ENCODE measurements around the gene ISCU.

Gene ISCU

GRCh38 chr12:108603743-108604142 is 41.3 kb downstream of the ISCU start:
- no peak for DNase-seq (ENCODE audit: low spot score)

DNA sequence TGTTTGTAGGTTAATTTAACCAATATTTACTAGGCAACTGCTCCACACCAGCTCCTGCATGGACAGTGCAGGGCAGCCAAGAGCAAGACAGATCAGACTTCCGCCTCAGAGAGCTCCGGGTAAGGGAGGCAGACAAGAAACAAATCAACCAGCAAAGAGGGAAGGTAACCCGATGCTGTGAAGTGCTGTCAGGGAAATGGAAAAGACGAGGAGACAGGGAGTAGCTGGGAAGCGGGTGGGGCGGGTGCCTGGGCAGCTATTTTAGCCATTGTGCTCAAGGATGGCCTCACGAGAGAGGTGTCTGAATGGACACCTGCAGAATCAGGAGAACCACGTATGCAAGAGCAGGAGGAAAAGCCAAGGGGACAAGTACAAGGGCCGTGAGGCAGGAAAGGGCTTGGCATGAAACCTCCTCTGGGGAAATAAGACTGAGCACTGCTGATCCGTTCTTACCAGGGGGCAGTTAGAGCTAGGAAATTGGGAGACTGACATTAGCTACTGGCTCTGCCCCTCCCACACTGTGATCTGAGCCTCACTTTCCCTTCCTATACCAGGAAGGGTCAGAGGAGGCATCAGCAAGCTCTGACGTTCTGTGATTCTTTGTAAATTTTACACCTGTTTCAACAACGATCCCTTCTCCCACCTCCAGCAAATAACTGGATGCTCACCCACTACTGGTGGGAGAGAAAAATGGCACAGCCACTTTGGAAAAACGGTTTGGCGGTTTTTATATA is 42.0 kb downstream of the ISCU start:
- DNase-seq (ENCODE audit: low spot score) = no peak

DNA sequence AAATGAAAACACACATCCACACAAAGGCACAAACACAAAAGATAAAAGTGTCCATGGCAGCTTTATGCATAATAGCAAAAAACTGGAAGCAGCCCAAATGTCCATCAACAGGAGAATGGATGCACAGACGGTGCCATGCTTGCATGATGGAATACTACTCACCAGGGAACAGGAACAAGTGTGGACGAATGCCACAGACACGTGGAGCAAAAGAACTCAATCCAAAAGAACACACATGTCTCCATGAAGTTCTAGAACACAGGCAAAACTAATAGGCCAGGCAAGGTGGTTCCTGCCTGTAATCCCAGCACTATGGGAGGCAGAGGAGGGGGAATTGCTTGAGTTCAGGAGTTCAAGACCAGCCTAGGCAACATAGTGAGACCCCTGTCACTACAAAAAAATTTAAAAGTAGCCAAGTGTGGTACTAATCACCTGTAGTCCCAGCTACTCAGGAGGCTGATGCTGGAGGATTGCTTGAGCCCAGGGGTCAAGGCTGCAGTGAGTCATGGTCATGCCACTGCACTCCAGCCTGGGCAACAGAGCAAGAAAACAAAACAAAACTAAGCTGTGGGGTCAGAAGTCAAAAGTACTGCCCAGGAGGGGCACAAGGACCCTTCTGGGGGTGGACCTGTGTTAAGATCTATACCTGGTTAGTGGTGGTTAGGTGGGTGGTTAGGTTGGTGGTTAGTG is 42.7 kb downstream of the ISCU start:
- DNase-seq (ENCODE audit: low spot score) = no peak

GRCh38 chr12:108605690-108606406 is 43.5 kb downstream of the ISCU start:
- no peak for DNase-seq (ENCODE audit: low spot score)

- DNase-seq (ENCODE audit: low spot score) = no peak
These were observed 44.1 kb downstream of the ISCU start for GRCh38 chr12:108606492-108606891.

DNA sequence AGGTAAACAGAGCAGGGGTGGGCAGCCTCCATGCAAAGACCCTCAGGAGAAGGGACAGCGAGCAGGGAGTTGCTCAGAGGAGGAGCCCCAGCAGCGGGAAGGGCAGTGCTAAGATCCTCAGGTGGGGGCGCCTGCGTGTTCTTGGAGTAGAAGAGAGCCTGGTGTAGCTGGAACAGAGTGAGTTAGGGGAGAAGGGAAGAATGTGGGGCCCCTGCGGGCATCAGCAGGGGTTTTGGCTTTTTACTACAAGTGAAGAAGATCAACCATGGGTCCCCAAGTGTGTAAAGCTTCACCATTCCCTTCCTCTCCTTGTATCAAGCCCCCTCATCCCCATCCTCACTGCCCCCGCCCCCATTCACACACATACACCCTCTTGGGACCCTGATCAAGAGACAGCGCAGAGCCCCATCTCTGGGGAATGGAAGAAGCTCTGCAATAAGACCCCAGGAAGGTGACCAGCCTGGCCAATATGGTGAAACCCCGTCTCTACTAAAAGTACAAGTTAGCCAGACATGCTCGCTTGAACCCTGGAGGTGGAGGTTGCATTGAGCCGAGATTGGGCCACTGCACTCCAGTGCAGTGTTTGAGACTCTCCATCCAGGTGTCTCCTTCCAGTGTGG is 45.7 kb downstream of the ISCU start:
- DNase-seq (ENCODE audit: low spot score) = no peak

GRCh38 chr12:108608616-108609015 is 46.2 kb downstream of the ISCU start:
- no peak for DNase-seq (ENCODE audit: low spot score)

- DNase-seq (ENCODE audit: low spot score) = no peak
These were observed 47.3 kb downstream of the ISCU start for GRCh38 chr12:108609537-108610335.

DNA sequence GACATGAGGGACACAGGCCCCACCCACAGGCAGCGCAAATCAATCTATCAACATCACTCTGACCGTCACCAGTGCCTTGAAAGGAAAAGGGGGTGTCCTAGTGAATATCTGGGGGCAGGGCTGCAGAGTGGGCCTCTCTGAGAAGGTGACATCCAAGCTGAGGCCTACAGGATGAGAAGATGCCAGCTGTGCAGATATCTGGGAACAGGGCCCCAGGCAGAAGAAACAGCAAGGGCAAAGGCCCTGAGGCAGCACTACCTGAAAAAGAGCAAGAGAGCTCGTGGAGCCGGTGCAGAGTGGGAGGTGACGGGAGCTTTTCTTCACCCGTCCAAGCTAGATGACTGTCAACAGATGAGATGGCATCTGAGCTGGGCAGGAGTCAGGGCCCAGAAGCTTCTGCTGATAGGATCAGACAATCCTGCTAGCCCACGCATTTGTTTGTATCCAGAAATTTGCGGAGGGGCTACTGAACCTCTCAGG is 48.0 kb downstream of the ISCU start:
- DNase-seq (ENCODE audit: low spot score) = no peak

GRCh38 chr12:108610856-108611605 is 48.6 kb downstream of the ISCU start:
- no peak for DNase-seq (ENCODE audit: low spot score)

DNA sequence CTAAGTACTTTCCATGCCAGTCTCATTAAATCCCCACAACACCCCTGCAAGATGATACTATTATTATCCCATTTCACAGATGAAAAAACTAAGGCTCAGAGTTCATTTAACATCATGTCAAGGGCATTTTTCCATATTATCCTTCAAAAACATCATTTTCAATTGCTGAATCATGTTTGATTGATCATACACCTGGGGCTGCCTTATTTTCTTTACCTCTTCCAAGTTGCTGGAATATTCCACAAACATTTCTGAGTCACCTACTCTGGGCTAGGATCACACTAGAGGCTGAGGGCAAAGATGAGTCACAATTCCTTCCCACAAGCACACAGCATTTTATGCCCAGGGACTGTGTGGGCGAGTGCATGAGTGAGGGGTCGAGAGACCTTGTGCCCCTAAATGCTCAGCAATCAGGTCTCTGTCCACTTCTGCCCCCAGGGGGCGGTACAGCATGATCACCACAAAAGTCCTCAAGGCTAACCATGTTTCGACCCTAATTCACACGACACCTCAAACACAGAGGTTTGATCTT is 49.6 kb downstream of the ISCU start:
- DNase-seq (ENCODE audit: low spot score) = peak; percentile 45

DNA sequence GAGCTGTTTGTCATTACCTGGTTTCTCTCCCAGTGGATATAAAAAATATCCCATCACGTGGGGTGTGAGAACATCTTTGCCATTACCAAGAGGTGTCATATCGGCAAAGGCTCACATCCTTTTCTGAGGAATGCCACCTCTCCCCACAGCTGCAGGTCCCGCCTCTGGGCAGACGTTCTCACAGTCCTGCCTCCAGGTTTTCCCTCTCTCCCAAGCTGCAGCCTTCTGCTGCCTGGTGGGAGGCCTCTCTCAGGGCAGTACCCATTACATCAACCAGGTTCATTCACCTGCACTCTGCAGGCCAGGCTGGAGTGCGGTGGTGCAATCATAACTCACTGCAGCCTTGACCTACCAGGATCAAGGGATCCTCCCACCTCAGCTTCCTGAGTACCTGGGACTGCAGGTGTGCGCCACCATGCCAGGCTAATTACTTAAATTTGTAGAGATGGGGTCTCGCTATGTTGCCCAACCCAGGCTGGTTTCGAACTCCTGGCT is 50.4 kb downstream of the ISCU start:
- DNase-seq (ENCODE audit: low spot score) = no peak

DNA sequence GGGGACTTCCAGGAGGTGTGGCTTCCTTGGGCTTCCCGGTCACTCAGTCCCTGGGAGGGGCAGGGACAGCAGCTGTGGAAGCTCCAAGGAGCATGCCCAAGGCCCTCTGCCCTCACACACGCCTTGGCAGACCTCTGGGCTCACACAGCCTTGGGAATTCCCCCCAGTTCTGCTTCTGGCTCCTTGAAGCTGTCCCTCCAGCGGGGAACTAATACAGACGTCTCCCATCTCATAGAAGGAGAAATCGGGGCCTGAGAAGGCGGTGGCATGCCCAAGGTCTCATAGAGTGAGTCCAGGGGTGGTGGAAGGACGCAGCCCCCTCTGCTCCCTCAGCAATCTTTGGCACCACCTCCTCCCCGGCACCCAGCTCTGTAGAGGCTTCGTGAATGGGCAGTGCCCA is 51.2 kb downstream of the ISCU start:
- no peak for DNase-seq (ENCODE audit: low spot score)

DNA sequence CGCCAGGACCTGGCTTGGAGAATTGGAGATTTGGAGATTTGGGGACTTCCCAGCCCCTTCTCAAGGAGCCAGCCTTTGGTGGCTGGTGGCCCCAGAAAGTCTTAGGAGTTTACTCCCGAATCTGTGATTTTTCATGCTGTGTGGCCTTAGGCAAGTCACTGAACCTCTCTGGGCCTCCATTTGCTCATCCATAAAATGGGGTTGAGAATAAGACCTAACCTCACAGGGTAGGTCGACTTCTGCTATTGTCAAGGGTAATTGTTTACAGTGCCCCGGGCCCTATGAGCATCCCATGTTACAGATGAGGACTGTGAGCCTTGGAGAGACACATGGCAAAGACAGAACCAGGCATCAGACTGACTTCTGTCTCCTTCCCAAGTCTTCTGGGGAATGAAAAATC is 51.6 kb downstream of the ISCU start:
- no peak for DNase-seq (ENCODE audit: low spot score)

- no peak for DNase-seq (ENCODE audit: low spot score)
These were observed 52.2 kb downstream of the ISCU start for GRCh38 chr12:108614639-108615038.

DNA sequence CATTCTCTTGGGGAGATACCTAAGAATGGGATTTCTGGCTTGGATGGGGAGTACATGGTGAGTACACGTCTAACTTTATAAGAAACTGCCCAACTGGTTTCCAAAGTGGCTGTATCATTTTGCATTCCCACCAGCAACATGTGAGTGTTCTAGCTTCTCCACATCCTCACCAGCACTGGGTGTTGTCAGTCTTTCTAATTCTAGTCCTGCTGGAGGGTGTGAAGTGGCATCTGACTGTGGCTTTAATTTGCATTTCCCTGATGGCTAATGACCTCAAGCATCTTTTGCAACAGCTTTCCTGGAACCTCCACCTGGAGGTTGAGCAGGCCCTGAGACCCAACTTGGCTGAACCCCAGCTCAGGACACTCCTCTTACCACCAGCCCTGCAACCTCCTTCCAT is 53.5 kb downstream of the ISCU start:
- no peak for DNase-seq (ENCODE audit: low spot score)

GRCh38 chr12:108616359-108616758 is 54.0 kb downstream of the ISCU start:
- DNase-seq (ENCODE audit: low spot score) = no peak

DNA sequence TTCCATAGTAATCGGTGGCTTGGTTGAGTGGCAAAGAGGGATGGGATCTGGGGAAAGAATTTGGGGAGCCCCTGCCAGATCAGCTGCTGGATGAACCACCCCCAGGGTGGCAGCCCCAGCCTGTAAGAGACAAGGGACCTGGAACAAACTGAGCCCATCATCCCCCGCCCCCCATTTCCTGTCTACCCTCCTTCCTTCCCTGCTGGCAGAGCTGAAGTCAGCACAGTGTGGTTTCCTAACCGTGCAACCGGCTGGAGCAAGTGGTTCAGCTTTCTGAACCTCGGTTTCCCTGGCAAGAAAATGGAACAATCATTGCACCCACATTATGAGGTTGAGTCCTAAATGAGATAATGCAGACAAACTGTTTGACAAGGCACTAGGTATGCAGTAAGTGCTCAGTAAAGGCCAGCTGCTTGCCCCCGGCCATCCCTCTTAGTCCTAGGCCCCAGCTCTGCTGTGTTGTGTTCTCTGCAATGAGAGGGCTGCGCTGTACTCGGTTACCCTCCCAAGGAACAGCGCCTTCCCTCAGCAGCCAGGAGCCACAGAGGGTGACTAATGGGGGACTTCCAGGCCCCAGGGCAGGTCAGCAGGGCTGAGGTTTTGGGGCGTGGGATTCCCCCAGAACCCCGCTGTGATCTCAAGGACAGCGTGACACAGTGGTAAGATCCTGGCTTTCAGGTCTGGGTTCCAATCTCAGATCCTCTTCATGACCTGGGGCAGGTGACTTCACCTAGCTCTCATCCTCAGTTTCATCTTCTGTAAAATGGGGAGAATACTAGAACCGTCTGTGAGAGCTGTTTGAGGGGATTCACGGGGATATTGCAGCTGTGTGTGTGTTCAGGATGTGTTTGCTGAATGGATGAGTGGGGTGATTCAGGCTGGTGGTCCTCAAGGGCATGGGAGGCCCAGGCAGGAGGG is 54.8 kb downstream of the ISCU start:
- peak; percentile 48 for DNase-seq (ENCODE audit: low spot score)
